Fibroblast of pulmonary artery (primary cell): ENCODE results near the gene SV2C.

Experiments
- DNase-seq: peaks from one replicate; pipeline ENCODE4 v3.0.0-alpha.2; 2010; ENCODE audit warnings: low read depth
- H3K4me3 ChIP-seq: replicated peaks from 2 replicates; pipeline ENCODE4 v1.5.1; 2011; ENCODE audit warnings: low read depth, mild to moderate bottlenecking, control low read depth, low read length, moderate library complexity
- CTCF ChIP-seq: IDR thresholded peaks from 2 replicates; pipeline ENCODE4 v1.5.1; 2011; ENCODE audit warnings: mild to moderate bottlenecking, control low read depth, low read length, inconsistent platforms; ENCODE audit errors: missing control alignments

SV2C gene

GRCh38 chr5:76199336-76200318 is 116.4 kb downstream of the SV2C start:
- no peak for TF ChIP-seq CTCF
- DNase-seq = no peak
- no peak overlapping the region for H3K4me3 ChIP-seq

- no peak for TF ChIP-seq CTCF
- no peak overlapping the region for H3K4me3 ChIP-seq
- DNase-seq = no peak
These were observed 119.0 kb downstream of the SV2C start for GRCh38 chr5:76202182-76202581.

GRCh38 chr5:76204191-76204590 is 121.0 kb downstream of the SV2C start:
- H3K4me3 ChIP-seq = no peak overlapping the region
- no peak for DNase-seq
- no peak for TF ChIP-seq CTCF

- TF ChIP-seq CTCF = no peak
- no peak overlapping the region for H3K4me3 ChIP-seq
- no peak for DNase-seq
These were observed 121.5 kb downstream of the SV2C start for GRCh38 chr5:76204713-76205112.

- no peak overlapping the region for H3K4me3 ChIP-seq
- no peak for DNase-seq
- no peak for TF ChIP-seq CTCF
These were observed 123.9 kb downstream of the SV2C start for GRCh38 chr5:76207120-76207519.

- TF ChIP-seq CTCF = no peak
- H3K4me3 ChIP-seq = no peak overlapping the region
- DNase-seq = no peak
These were observed 126.1 kb downstream of the SV2C start for GRCh38 chr5:76209297-76209696.

- H3K4me3 ChIP-seq = no peak overlapping the region
- no peak for TF ChIP-seq CTCF
- no peak for DNase-seq
These were observed 127.8 kb downstream of the SV2C start for GRCh38 chr5:76210946-76211345.
